A375 (cell line): Measurements from ENCODE around the gene DEUP1. TPM values are rescaled to one million over a fixed set of nuclear protein-coding genes. Genes with fewer than 3 reads are reported as not detected.

Experiments
- total RNA-seq: library from RNA; depleted of rRNA; stranded (reverse); fragments of >200 nt; shearing (Covaris generic); gene quantifications from 2 replicates; pipeline ENCODE4 v1.2.3, GENCODE V29; 2014; rRNA removed

The DEUP1 gene
- total RNA-seq: not detected in 2 replicates

GRCh38 chr11:93330446-93330984, at the start of gene DEUP1:
DEUP1 (plus strand) TSS chr11:93330742; CDS start chr11:93332260, 1,518 bp downstream.

Other genes with a start within 250 kb of the DEUP1 start
- gene SLC36A4, start 132.8 kb upstream of the DEUP1 start, total RNA-seq: 12.9 and 16.1 TPM in 2 replicates
- 10.5 and 14.6 TPM in 2 replicates for gene SMCO4, start 212.6 kb downstream of the DEUP1 start, total RNA-seq